Mesenteric fat pad (tissue), 1 donor: ENCODE measurements around the gene HSD17B8. TPM values are rescaled to one million over a fixed set of nuclear protein-coding genes. Genes with fewer than 3 reads are reported as not detected.

Source experiments
- DNase-seq: peaks from one replicate; pipeline ENCODE4 v3.0.0-alpha.2; 2020; ENCODE audit warnings: low spot score
- total RNA-seq: library from RNA; stranded (reverse); fragmentation: NEBNext Ultra II Directional; extraction: Animal tissue kit (Norgen Biotek cat#: 25700); gene quantifications from one replicate; pipeline ENCODE4 v1.2.1, GENCODE V29; 2021
- donor health status: DM: yes; HTN: yes; CAD: no.

Gene HSD17B8
- total RNA-seq, 1 donor from 2014 or later: 5.3 TPM

- no peak for DNase-seq
These were observed 33.2 kb upstream of the HSD17B8 start for GRCh38 chr6:33171016-33171879.

GRCh38 chr6:33171880-33172687 is 32.4 kb upstream of the HSD17B8 start:
- DNase-seq: no peak

- DNase-seq: no peak
These were observed 31.5 kb upstream of the HSD17B8 start for GRCh38 chr6:33172688-33173534.

GRCh38 chr6:33173535-33174180 is 30.8 kb upstream of the HSD17B8 start:
- no peak for DNase-seq

GRCh38 chr6:33174784-33175183 is 29.7 kb upstream of the HSD17B8 start:
- DNase-seq: no peak

GRCh38 chr6:33175436-33176069 is 28.9 kb upstream of the HSD17B8 start:
- no peak for DNase-seq

- no peak for DNase-seq
These were observed 27.5 kb upstream of the HSD17B8 start for GRCh38 chr6:33176906-33177305.

GRCh38 chr6:33177552-33178446 is 26.7 kb upstream of the HSD17B8 start:
- no peak for DNase-seq

GRCh38 chr6:33178755-33179475 is 25.5 kb upstream of the HSD17B8 start:
- DNase-seq: no peak

- DNase-seq: no peak
These were observed 23.3 kb upstream of the HSD17B8 start for GRCh38 chr6:33181141-33181540.

GRCh38 chr6:33183071-33183683 is 21.3 kb upstream of the HSD17B8 start:
- DNase-seq: no peak

- DNase-seq: no peak
These were observed 19.3 kb upstream of the HSD17B8 start for GRCh38 chr6:33185190-33185589.

- no peak for DNase-seq
These were observed 18.7 kb upstream of the HSD17B8 start for GRCh38 chr6:33185654-33186187.

- no peak for DNase-seq
These were observed 16.6 kb upstream of the HSD17B8 start for GRCh38 chr6:33187809-33188208.

- DNase-seq: no peak
These were observed 15.3 kb upstream of the HSD17B8 start for GRCh38 chr6:33189164-33189563.

- no peak for DNase-seq
These were observed 14.6 kb upstream of the HSD17B8 start for GRCh38 chr6:33189625-33190448.

GRCh38 chr6:33190504-33191107 is 13.8 kb upstream of the HSD17B8 start:
- no peak for DNase-seq
